ENCODE results near the gene INO80C.

Gene INO80C

GRCh38 chr18:35497370-35498197, at the start of gene INO80C:
Gene INO80C, minus strand, starts transcription at chr18:35497960. Its CDS starts 86 bp downstream, at chr18:35497874.
- peak; percentile 88 for DNase-seq (ENCODE audit: low read depth)

GRCh38 chr18:35547008-35547605, 49.3 kb upstream of the INO80C start:
- DNase-seq (ENCODE audit: low read depth), result no peak

- DNase-seq (ENCODE audit: low read depth), result no peak
These were observed 44.6 kb upstream of the INO80C start for GRCh38 chr18:35542356-35542755.

GRCh38 chr18:35535297-35535696, 37.5 kb upstream of the INO80C start:
- DNase-seq (ENCODE audit: low read depth), result no peak

- no peak for DNase-seq (ENCODE audit: low read depth)
These were observed 36.2 kb upstream of the INO80C start for GRCh38 chr18:35533916-35534405.

- no peak for DNase-seq (ENCODE audit: low read depth)
These were observed 31.1 kb upstream of the INO80C start for GRCh38 chr18:35528749-35529274.

GRCh38 chr18:35526495-35527059, 28.8 kb upstream of the INO80C start:
- DNase-seq (ENCODE audit: low read depth), result no peak

- peak; percentile 4 for DNase-seq (ENCODE audit: low read depth)
These were observed 28.2 kb upstream of the INO80C start for GRCh38 chr18:35525795-35526494.

GRCh38 chr18:35524226-35524625, 26.5 kb upstream of the INO80C start:
- DNase-seq (ENCODE audit: low read depth), result no peak

GRCh38 chr18:35522130-35522959, 24.6 kb upstream of the INO80C start:
- no peak for DNase-seq (ENCODE audit: low read depth)

- DNase-seq (ENCODE audit: low read depth), result no peak
These were observed 23.4 kb upstream of the INO80C start for GRCh38 chr18:35521133-35521532.

- no peak for DNase-seq (ENCODE audit: low read depth)
These were observed 21.6 kb upstream of the INO80C start for GRCh38 chr18:35519148-35519899.

GRCh38 chr18:35517715-35518114, 20.0 kb upstream of the INO80C start:
- no peak for DNase-seq (ENCODE audit: low read depth)

GRCh38 chr18:35516789-35517188, 19.0 kb upstream of the INO80C start:
- DNase-seq (ENCODE audit: low read depth), result no peak

- no peak for DNase-seq (ENCODE audit: low read depth)
These were observed 18.6 kb upstream of the INO80C start for GRCh38 chr18:35516351-35516750.

- DNase-seq (ENCODE audit: low read depth), result no peak
These were observed 17.8 kb upstream of the INO80C start for GRCh38 chr18:35515460-35516130.

GRCh38 chr18:35514752-35515459, 17.1 kb upstream of the INO80C start:
- no peak for DNase-seq (ENCODE audit: low read depth)

- no peak for DNase-seq (ENCODE audit: low read depth)
These were observed 16.5 kb upstream of the INO80C start for GRCh38 chr18:35514283-35514682.

Data from activated gamma-delta T cell treated with anti-CD3 and anti-CD28 coated beads, Interleukin-2, amount 50 U/mL, for 16 hours (primary cell).